Activated B cell treated with CpG ODN at 0.5 μM for 24 hours (primary cell): ENCODE data around the gene ZNF101. TPM values are rescaled to one million over a fixed set of nuclear protein-coding genes. Genes with fewer than 3 reads are reported as not detected.

ENCODE experiments used
- ATAC-seq: fragments of 200-7000 bp; cut with Tn5 transposase; one replicate; pipeline ENCODE4 v1.10.0; 2021; ENCODE audit warnings: low read depth, mild to moderate bottlenecking, moderate library complexity
- CTCF ChIA-PET: fragments of 350-600 bp; sonication (Branson Sonifier 250); formaldehyde crosslinking; loops from one replicate; lab custom pipeline; 2021; ENCODE audit warnings: antibody characterized with exemption; lab: Charles Lee
- POLR2A ChIA-PET: fragments of 350-600 bp; sonication (Branson Sonifier 250); formaldehyde crosslinking; loops from one replicate; lab custom pipeline; 2021; ENCODE audit warnings: antibody characterized with exemption; lab: Charles Lee
- DNase-seq: peaks from one replicate; pipeline ENCODE4 v3.0.0; 2022
- H3K27ac Mint-ChIP-seq: one replicate; pipeline ENCODE4 v1.8.0; 2020; ENCODE audit warnings: mixed read lengths
- H3K27me3 Mint-ChIP-seq: one replicate; pipeline ENCODE4 v1.8.0; 2021; ENCODE audit warnings: mixed read lengths
- H3K36me3 Mint-ChIP-seq: one replicate; pipeline ENCODE4 v1.8.0; 2021; ENCODE audit warnings: low read depth, mixed read lengths
- H3K4me1 Mint-ChIP-seq: one replicate; pipeline ENCODE4 v1.8.0; 2021; ENCODE audit warnings: mixed read lengths
- H3K4me3 Mint-ChIP-seq: one replicate; pipeline ENCODE4 v1.8.0; 2020; ENCODE audit warnings: mild to moderate bottlenecking, mixed read lengths
- H3K9me3 Mint-ChIP-seq: one replicate; pipeline ENCODE4 v1.8.0; 2020; ENCODE audit warnings: mixed read lengths
- CTCF ChIP-seq: fragments of 200-600 bp; IDR thresholded peaks from one replicate; pipeline ENCODE4 v1.8.0; 2022; ENCODE audit warnings: antibody characterized with exemption, mild to moderate bottlenecking
- intact Hi-C: fragments of 100-400 bp; cut with micrococcal nuclease; formaldehyde crosslinking; loops from one replicate; pipeline ENCODE4 v1.15.1; 2024
- total RNA-seq: library from RNA; stranded (reverse); gene quantifications from 2 replicates; pipeline ENCODE4 v1.2.3, GENCODE V29; 2022

Gene ZNF101
- total RNA-seq, 1 donor from 2014 or later: 52.6 TPM

GRCh38 chr19:19642506-19643157 is 26.0 kb upstream of the ZNF101 start:
- Mint-ChIP-seq H3K9me3 (no peaks in the 10 kb centered on the region), H3K27me3 (no peaks in the 10 kb centered on the region), H3K27ac (peak overlapping the region; percentile 96), H3K36me3 (peaks cover 78% of the 10 kb centered on the region), H3K4me1 (peaks cover 19% of the 10 kb centered on the region), H3K4me3 (peak overlapping the region; percentile 99)
- POLR2A ChIA-PET: interaction anchor here (0.6 to 2.2 kb wide), 4 partner anchors 16 to 113 kb away, joined by 3 to 42 read pairs (median 7); no protein-coding TSS in a partner anchor
- peak; percentile 14 for ATAC-seq
- DNase-seq: no peak
- intact Hi-C loops: loop anchor here (1.0 to 5.0 kb wide), 13 partner anchors 14 to 636 kb away; partner anchors contain the start of genes ATP13A1, LPAR2, NDUFA13 and PBX4
- CTCF ChIA-PET: no interaction called here
- no peak for TF ChIP-seq CTCF

- CTCF ChIA-PET: interaction anchor here (0.7 to 2.4 kb wide), 13 partner anchors 10 to 316 kb away, joined by 3 to 46 read pairs (median 4); partner anchors contain the start of genes CILP2 and ZNF101
- no peak for TF ChIP-seq CTCF
- H3K27me3 Mint-ChIP-seq: no peaks in the 10 kb centered on the region
- H3K27ac Mint-ChIP-seq: peak within 1 kb of the TSS; percentile 96
- POLR2A ChIA-PET: interaction anchor here (0.5 to 2.2 kb wide), 12 partner anchors 15 to 282 kb away, joined by 3 to 42 read pairs (median 6); partner anchors contain the start of genes ATP13A1, LPAR2, ZNF101 and ZNF14
- H3K36me3 Mint-ChIP-seq: peaks cover 79% of the 10 kb centered on the region
- H3K4me1 Mint-ChIP-seq: peaks cover 19% of the 10 kb centered on the region
- peak within 1 kb of the TSS; percentile 99 for H3K4me3 Mint-ChIP-seq
- no peaks in the 10 kb centered on the region for H3K9me3 Mint-ChIP-seq
- DNase-seq: peak; percentile 89
- intact Hi-C loops: loop anchor here (1.0 to 5.0 kb wide), 13 partner anchors 15 to 635 kb away; partner anchors contain the start of genes ATP13A1, LPAR2, NDUFA13 and PBX4
- peak; percentile 89 for ATAC-seq
Observed at GRCh38 chr19:19643158-19644053, 25.2 kb upstream of the ZNF101 start, which contains the start of gene GMIP. TSS of gene GMIP (minus strand) at chr19:19643657. CDS start at chr19:19643529, 128 bp downstream.

- Mint-ChIP-seq H3K4me3 (peak overlapping the region; percentile 99), H3K9me3 (no peaks in the 10 kb centered on the region), H3K27me3 (no peaks in the 10 kb centered on the region), H3K36me3 (peaks cover 81% of the 10 kb centered on the region), H3K4me1 (peaks cover 19% of the 10 kb centered on the region), H3K27ac (peak overlapping the region; percentile 96)
- ChIA-PET POLR2A (interaction anchor here (0.5 to 2.2 kb wide), 12 partner anchors 16 to 282 kb away, joined by 3 to 42 read pairs (median 6); partner anchors contain the start of genes ATP13A1, LPAR2, ZNF101 and ZNF14), CTCF (interaction anchor here (0.7 to 2.4 kb wide), 14 partner anchors 11 to 316 kb away, joined by 3 to 46 read pairs (median 4); partner anchors contain the start of genes CILP2 and ZNF101)
- TF ChIP-seq CTCF: peak; percentile 34
- DNase-seq (no peak), ATAC-seq (no peak)
- intact Hi-C loops: loop anchor here (5.0 kb wide), 1 partner anchor 282 kb away; no protein-coding TSS in a partner anchor
Observed at GRCh38 chr19:19644054-19644388, 24.6 kb upstream of the ZNF101 start.

GRCh38 chr19:19645233-19645870 is 23.3 kb upstream of the ZNF101 start:
- Mint-ChIP-seq H3K9me3 (no peaks in the 10 kb centered on the region), H3K27ac (no peak overlapping the region), H3K27me3 (no peaks in the 10 kb centered on the region), H3K4me1 (peaks cover 19% of the 10 kb centered on the region), H3K36me3 (peaks cover 81% of the 10 kb centered on the region), H3K4me3 (no peak overlapping the region)
- DNase-seq (no peak), ATAC-seq (no peak)
- POLR2A ChIA-PET: interaction anchor here (0.5 kb wide), 1 partner anchor 116 kb away, joined by 7 read pairs; no protein-coding TSS in a partner anchor
- no peak for TF ChIP-seq CTCF
- CTCF ChIA-PET: interaction anchor here (2.4 kb wide), 1 partner anchor 114 kb away, joined by 46 read pairs; no protein-coding TSS in a partner anchor
- intact Hi-C loops: no loop called here
